ENCODE results near the gene SLF2. TPM values are rescaled to one million over a fixed set of nuclear protein-coding genes. Genes with fewer than 3 reads are reported as not detected.

SLF2 gene
- total RNA-seq, 1 experiment from 2014 or later, result 43.0 TPM

DNA sequence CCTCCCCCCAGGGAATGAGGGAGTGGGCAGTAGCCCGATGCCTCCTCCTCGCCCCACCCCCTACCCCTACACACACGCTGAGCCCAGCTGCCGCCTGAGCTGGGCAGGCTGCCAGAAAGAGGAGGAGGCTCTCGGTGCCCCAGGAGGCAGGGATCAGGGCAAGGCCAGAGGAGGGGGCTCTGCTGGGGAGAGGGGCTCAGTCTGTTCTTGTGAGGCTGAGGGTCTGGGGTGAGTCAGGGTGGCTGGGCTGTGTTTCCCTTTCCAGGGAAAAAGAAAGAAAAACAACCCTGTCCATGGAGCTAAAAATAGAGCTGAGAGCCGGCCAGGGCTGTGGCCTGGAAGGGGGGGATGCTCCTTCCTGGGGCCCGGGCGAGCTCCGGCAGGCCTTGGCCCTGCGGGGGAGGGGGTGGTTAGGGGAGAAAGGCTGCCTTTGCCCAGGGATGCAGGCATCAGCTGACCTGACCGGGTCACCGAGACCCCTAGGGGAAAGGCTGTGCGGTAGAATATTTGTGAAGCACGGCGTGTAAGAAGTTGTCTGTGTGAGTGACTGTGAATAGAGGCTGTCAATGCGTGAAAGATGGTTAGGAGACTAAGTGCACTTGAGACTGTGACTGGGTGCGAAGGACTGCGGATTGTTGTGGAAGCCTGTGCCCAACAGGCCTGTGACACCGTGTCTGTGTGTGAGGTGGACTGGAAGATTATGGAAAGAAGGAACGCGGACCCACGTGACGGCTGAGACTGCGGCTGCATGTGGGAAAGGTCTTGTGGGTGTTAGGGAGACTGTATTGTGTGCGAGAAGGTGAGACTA, 85.6 kb downstream of the SLF2 start:
- Histone ChIP-seq H3K27me3 (ENCODE audit: insufficient read depth, low read length) (no peaks in the 10 kb centered on the region), H3K36me3 (ENCODE audit: control insufficient read depth in 1 of 2, insufficient read depth in 2 of 2, low read length in 2 of 2) (peaks cover 4 to 16% of the 10 kb centered on the region in 2 experiments; a peak in 2 of 4 replicates), H2AFZ (ENCODE audit: low read depth, low read length, poor library complexity, severe bottlenecking) (no peak overlapping the region), H3K4me2 (ENCODE audit: low read length) (peak overlapping the region; percentile 98), H3K27ac (ENCODE audit: low read depth, low read length) (peak overlapping the region; percentile 87), H3K9ac (ENCODE audit: low read length) (peak overlapping the region; percentile 94), H3K4me3 (replicated peaks in 1 of 2; ENCODE audit: low read depth in 1 of 2, low read length in 2 of 2) (peak overlapping the region; percentile 88 to 92), H3K79me2 (ENCODE audit: insufficient read depth, low read length) (peaks cover 47% of the 10 kb centered on the region), H4K20me1 (ENCODE audit: insufficient read depth) (no peaks in the 10 kb centered on the region), H3K9me3 (ENCODE audit: control insufficient read depth in 1 of 2, insufficient read depth in 1 of 2, low read depth in 1 of 2, low read length in 2 of 2) (no peaks in the 10 kb centered on the region), H3K4me1 (ENCODE audit: control insufficient read depth in 1 of 2, insufficient read depth in 2 of 2, low read length in 2 of 2) (peaks cover 21 to 62% of the 10 kb centered on the region in 2 experiments), H3K9me2 (ENCODE audit: insufficient read depth) (no peaks in the 10 kb centered on the region)
- peak; percentile 39 for ATAC-seq
- intact Hi-C loops (cut with micrococcal nuclease), result no loop called here
- ChIA-PET POLR2A (interaction anchor here (0.6 to 1.4 kb wide), 8 partner anchors 10 to 651 kb away, joined by 3 to 9 read pairs (median 5); partner anchors contain the start of genes MRPL43, PDZD7, SCD and SFXN3), RAD21 (ENCODE audit: low non-redundant PET in 1 of 2, low total read pairs in 2 of 2, uncharacterized antibody in 2 of 2, unreplicated experiment in 2 of 2) (interaction anchor here (0.6 to 2.4 kb wide), 5 partner anchors 13 to 59 kb away, joined by 3 to 10 read pairs (median 4); no protein-coding TSS in a partner anchor), CTCF (interaction anchor here (0.6 to 8.3 kb wide), 16 partner anchors 10 to 841 kb away, joined by 3 to 118 read pairs (median 4); partner anchors contain the start of genes MRPL43, PDZD7, SFXN3 and TWNK)
- TF ChIP-seq EZH2phosphoT487 (IDR thresholded peaks at IDR 0.05; ENCODE audit: borderline replicate concordance) (no peak), JUND (IDR thresholded peaks at IDR 0.05) (no peak), POLR2A (IDR thresholded peaks at IDR 0.05; ENCODE audit: borderline replicate concordance, extremely low read depth, insufficient read depth, insufficient read length) (no peak), SRF (IDR thresholded peaks at IDR 0.05; ENCODE audit: low read depth) (no peak), ELF1 (IDR thresholded peaks at IDR 0.05; ENCODE audit: borderline replicate concordance, low read depth) (no peak), TCF7L2 (IDR thresholded peaks at IDR 0.05; ENCODE audit: borderline replicate concordance, extremely low read depth, insufficient read depth, insufficient read length) (no peak), ZNF274 (IDR thresholded peaks at IDR 0.05; ENCODE audit: low read depth, low read length) (no peak), CEBPB (IDR thresholded peaks at IDR 0.05; ENCODE audit: low read depth) (no peak), CBX3 (IDR thresholded peaks at IDR 0.05; ENCODE audit: low read depth) (no peak)
- TF ChIP-seq, protein P1, sequence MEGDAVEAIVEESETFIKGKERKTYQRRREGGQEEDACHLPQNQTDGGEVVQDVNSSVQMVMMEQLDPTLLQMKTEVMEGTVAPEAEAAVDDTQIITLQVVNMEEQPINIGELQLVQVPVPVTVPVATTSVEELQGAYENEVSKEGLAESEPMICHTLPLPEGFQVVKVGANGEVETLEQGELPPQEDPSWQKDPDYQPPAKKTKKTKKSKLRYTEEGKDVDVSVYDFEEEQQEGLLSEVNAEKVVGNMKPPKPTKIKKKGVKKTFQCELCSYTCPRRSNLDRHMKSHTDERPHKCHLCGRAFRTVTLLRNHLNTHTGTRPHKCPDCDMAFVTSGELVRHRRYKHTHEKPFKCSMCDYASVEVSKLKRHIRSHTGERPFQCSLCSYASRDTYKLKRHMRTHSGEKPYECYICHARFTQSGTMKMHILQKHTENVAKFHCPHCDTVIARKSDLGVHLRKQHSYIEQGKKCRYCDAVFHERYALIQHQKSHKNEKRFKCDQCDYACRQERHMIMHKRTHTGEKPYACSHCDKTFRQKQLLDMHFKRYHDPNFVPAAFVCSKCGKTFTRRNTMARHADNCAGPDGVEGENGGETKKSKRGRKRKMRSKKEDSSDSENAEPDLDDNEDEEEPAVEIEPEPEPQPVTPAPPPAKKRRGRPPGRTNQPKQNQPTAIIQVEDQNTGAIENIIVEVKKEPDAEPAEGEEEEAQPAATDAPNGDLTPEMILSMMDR (IDR thresholded peaks at IDR 0.05 in 2 of 3, conservative IDR thresholded peaks at IDR 0.05 in 1 of 3; ENCODE audit: borderline replicate concordance in 1 of 3, insufficient read depth in 1 of 3, low read depth in 2 of 3, low read length in 2 of 3), result no peak
- TSS peak; percentile 26 for BruUV-seq (replicated peaks)
- DNase-seq (ENCODE audit: low read depth, low spot score), result no peak

All from HCT116 (cell line).